Activated CD4-positive, alpha-beta T cell treated with anti-CD3 and anti-CD28 coated beads for 1 hour (primary cell): Measurements from ENCODE around the gene GATA2.

ENCODE experiments used
- DNase-seq: peaks from one replicate; pipeline ENCODE4 v3.0.0-alpha.2; 2020

GATA2 gene

DNA sequence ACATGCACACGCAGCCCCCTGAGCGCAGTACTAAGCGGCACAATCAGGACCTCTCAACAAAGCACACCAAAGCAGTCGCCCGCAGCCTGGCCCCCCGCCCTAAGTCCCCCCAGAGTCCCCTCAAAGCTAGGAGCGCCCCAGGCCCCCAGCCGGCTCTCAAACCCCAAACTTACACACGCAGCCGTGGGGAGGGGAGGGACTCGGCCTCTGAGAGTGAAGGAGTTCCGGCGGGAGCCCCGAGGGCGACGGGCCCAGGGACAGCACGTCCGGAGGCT lies 5.5 kb downstream of the GATA2 start:
- DNase-seq: no peak

DNA sequence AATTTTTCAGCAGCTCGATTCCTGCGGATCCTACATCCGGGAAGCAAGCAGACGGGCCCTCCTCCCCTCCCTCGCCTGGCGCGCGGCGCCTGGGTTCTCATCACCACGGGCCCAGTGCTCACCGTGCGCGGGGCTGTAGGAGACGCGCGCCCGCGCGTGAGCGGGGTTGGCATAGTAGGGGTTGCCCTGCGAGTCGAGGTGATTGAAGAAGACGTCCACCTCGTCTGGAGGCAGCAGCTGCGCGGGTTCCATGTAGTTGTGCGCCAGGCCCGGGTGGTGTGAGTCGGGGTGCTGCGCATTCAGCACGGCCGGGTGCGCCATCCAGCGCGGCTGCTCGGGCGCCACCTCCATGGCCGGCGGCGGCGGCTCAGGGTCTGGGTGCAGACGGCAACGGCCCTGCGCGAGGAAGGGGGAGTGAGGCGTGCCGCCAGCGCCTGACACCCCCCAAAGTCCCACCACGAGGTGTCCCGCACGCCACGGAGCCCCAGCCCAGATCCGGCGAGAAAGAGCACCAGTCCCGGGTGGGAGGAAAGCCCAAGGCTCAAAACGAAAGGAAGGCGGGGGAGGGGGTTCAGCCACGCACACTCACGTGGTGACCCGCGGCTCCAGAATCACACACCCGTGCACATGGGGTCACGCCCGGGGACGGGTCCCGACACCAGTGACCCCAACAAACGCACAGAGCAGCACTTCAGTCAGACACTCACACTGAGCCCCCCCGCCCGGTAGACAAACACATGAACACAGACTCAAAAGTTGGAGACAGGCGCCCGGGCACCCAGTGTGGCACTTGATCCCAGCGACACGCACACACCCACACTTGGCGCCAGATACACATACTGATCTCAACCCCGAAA lies 6.1 kb downstream of the GATA2 start:
- DNase-seq: no peak

DNA sequence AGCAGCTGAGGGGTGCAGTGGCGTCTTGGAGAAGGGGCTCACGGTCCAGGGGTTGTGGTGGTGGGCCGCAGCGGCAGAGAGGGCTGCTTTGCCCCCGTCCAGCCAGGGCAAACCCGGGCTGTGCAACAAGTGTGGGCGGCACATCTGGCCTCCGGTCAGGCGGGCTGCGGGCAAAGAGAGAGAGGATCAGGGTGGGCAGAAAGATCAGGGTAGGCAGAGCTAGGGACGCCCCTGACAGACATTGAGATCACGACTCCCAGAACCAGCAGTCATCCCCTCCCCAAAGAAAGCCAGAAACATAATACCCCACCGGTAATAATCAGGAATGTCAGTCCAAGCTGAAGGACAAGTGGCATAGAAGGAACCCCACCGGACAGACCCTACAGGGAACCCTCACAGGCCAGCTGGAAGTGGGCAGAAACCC lies 6.8 kb downstream of the GATA2 start:
- no peak for DNase-seq

GRCh38 chr3:128485282-128486204 lies 7.5 kb downstream of the GATA2 start:
- no peak for DNase-seq

DNA sequence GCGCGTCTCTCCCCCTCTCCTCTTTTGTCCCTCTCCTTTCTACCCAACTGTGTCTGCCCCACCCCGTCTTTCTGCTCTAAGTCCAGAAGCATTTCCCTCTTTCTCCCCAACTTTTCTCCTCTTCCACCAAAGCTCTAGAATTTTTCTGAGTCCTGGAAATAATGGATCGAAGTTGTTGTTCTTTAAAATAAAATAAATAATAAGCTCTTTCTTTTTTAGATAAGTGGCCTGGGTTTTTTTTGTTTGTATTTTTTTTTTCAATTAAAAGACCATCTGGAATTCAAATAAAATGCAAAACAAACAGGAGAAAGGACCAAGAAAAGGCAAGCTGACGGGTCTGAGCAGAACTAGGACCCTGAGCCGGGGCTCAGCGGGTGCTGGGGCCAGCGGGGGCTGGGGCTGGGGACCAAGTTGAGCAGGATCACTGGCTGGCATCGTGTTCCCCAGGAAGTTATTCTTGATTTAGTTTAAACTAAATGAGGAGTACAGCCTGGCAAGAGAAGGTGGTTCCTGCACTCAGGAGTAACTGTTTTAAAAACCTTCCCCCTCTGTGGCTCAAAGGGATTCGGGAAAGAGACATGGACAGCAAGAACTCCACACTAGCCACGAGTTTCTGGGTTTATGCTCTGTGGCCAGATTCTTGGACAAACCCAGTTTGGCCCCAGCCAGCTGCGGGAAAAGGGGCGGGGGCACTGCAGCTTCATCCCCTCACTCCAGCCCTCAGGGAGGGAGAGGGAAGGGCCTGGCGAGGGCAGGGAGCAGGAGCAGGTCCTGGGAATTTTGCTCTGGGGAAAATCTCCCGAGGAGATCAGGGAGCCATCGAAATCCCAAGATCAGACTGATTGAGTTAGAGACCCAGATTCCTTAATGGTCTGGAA lies 8.4 kb downstream of the GATA2 start:
- no peak for DNase-seq

GRCh38 chr3:128483657-128484403 lies 9.2 kb downstream of the GATA2 start:
- no peak for DNase-seq

DNA sequence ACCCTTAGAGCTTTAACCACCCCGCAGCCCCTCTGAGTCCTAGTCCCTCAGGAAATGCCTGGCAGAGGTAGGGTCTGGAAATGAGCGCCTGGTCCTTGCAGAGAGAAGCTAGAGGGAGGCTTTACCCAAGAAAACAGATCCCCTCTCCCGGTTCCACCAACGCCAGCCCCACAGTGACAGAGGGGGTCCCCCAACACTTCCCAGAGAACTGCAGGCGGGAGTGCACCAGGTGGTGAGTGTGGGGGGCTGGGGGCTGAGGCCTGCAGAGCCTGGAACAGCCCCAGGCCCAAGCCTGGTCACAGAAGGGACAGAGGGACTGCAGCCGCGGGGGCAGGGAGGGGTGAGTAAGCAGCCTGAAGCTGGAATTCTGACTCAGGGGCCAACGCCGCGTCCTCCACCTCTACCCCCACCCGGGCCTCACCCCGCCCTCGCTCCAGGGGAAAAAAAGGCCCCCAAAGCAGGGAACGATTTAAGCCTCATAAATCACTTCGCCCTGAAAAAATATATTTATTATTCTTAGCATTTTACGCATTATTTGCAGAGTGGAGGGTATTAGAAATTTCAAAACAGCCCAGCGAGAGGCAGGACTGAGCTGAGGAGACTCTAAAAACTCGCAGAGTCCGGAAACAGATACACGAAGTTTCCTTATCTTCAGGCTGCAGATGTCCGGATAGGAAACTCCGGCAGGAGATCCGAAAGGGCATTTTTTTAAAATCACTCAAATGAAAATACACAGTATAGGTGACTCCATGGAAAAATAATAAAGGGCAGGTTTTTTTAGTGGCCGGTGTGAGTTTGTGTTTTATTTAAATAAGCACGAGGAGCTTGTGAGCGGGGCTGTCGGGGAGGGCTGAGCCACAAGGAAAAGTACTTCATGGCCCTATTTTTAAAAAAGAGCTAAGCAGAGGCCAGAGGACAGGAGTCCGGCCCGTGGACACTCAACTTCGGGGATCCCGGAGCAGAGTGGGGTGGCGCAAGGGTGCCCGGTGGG lies 10.0 kb downstream of the GATA2 start:
- no peak for DNase-seq

- no peak for DNase-seq
These were observed 10.8 kb downstream of the GATA2 start for GRCh38 chr3:128482175-128482574.

- no peak for DNase-seq
These were observed 11.5 kb downstream of the GATA2 start for GRCh38 chr3:128481438-128481942.

DNA sequence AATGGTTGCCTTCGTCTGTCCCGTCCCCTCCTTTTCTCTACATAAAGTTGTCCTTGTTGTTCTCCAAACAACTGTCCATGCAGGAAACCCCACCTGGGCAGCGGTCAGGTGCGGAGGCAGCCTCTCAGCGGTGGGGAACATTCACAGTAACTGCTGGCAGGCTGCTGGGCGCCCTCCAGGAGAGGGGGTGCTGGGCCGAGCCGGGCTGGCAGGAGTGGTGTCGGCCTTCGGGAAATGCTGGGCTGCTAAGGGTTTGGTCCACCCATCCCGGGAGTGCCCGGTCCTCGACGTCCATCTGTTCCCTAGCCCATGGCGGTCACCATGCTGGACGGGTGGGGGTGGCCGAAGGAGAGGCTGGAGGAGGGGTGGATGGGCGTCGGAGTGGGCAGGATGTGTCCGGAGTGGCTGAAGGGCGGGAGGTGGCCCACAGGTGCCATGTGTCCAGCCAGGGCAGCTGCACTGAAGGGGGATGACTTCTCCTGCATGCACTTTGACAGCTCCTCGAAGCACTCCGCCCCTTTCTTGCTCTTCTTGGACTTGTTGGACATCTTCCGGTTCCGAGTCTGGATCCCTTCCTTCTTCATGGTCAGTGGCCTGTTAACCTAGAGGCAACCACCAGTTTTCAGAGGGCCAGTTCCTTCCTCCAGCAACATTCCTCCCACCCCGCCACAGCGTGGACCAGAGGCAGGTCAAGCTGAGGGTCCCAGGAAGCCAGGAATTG lies 12.1 kb downstream of the GATA2 start:
- DNase-seq: no peak

- DNase-seq: no peak
These were observed 12.7 kb downstream of the GATA2 start for GRCh38 chr3:128480278-128480677.

GRCh38 chr3:128479558-128480086 lies 13.4 kb downstream of the GATA2 start:
- no peak for DNase-seq

DNA sequence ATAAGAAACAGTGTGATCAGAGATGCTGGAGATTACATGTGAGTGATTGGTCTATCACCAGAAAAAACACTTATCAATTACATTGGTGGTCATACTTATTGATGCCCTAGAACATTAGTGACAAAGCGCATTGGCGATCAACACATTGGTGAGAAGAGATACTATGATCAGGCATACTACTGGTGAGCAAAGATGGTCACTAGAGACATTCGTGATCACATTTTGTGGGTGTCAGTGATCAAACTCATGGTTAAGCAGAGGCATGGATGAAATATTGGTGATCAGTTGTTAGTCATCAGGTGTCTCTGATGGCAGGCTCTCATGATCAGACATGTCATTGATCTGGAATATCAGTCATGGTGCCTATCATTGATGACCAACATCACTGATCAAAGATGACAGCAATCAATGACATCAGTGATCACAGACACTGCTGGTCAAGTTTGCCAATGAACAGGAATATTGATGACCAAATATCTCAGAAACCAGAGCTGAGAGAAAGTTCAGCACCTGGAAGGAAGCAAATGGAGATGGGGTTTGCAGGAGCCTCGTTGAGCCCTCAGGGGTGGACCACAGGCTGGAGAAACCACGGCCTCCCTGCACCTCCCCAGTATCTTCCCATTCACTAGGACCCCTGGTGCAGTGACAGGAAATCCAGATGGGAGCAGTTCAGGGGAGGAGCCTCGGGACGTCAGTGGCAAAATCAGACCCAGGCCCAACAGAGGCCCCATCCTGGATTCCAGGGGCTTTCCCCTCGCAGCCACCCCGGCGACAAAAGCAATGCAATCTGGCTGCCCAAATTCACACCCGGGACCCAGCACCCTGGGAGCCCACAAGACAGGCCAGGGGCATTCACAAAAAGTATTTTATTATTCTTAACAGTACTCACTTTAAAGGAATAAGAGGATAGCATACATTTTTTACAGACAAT lies 14.2 kb downstream of the GATA2 start:
- DNase-seq: no peak

DNA sequence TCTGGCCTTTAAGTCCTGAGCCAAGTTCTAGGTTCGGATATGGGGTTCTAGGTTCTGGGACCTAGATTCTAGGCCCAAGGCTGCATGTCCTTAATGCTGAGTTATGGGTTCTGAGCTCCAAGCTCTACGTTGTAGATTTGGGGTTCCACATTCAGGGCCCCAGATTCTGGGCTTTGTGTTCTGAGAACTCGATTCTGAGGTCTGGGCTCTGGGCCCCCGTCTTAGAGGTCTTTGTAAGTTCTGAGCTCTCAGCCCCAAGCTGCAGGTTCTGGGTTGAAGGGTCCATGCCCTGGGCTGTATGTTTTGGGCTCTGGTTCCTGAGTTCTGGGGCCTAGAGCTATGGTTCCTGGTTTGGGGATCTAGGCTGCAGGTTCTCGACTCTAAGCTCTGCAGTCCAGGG lies 16.3 kb downstream of the GATA2 start:
- no peak for DNase-seq

GRCh38 chr3:128475355-128475754 lies 17.6 kb downstream of the GATA2 start:
- DNase-seq: no peak

- no peak for DNase-seq
These were observed 19.3 kb downstream of the GATA2 start for GRCh38 chr3:128473737-128474136.

DNA sequence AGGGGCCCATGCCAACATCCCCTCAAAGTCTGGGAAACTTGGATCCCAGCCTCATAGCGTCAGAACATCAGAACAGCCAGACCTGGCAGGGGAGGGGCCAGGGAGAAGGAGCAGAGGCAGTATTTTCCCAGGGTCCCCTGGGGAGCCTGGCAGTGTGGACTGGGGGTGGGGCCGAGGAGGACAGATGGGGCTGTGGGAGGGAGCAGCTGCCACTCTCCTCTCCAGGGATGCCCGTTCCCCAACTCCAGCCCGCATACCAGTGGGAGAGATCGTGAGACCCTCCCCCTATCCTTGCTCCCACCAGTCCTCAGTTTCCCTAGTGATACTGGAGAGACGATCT lies 19.9 kb downstream of the GATA2 start:
- no peak for DNase-seq

GRCh38 chr3:128472449-128473179 lies 20.4 kb downstream of the GATA2 start:
- no peak for DNase-seq
